GM18867 (cell line): Measurements from ENCODE around the gene RBMS3.

Experiments
- ATAC-seq: cut with Tn5 transposase; IDR thresholded peaks from one replicate; pipeline ENCODE4 v1.9.1; 2021; ENCODE audit warnings: mild to moderate bottlenecking, moderate library complexity; ENCODE audit not compliant: unreplicated experiment

The RBMS3 gene

GRCh38 chr3:29919571-29919970, 638.7 kb downstream of the RBMS3 start:
- no peak for ATAC-seq

- ATAC-seq = no peak
Observed at GRCh38 chr3:29922992-29923746, 642.3 kb downstream of the RBMS3 start.

GRCh38 chr3:29924783-29925561, 644.1 kb downstream of the RBMS3 start:
- ATAC-seq = no peak

GRCh38 chr3:29926378-29926777, 645.5 kb downstream of the RBMS3 start:
- ATAC-seq = no peak

GRCh38 chr3:29932696-29933325, 651.9 kb downstream of the RBMS3 start:
- no peak for ATAC-seq

- no peak for ATAC-seq
Observed at GRCh38 chr3:29933802-29934490, 653.1 kb downstream of the RBMS3 start.

- ATAC-seq = no peak
Observed at GRCh38 chr3:29934751-29935150, 653.9 kb downstream of the RBMS3 start.

- peak; percentile 92 for ATAC-seq
Observed at GRCh38 chr3:29936054-29936453, 655.2 kb downstream of the RBMS3 start.

- ATAC-seq = peak; percentile 80
Observed at GRCh38 chr3:29936766-29937165, 655.9 kb downstream of the RBMS3 start.

GRCh38 chr3:29937185-29937584, 656.3 kb downstream of the RBMS3 start:
- no peak for ATAC-seq

GRCh38 chr3:29940759-29941323, 660.0 kb downstream of the RBMS3 start:
- ATAC-seq = no peak

- ATAC-seq = no peak
Observed at GRCh38 chr3:29942297-29942696, 661.4 kb downstream of the RBMS3 start.

GRCh38 chr3:29949131-29949530, 668.3 kb downstream of the RBMS3 start:
- no peak for ATAC-seq

- no peak for ATAC-seq
Observed at GRCh38 chr3:29949940-29950616, 669.2 kb downstream of the RBMS3 start.

GRCh38 chr3:29952431-29952830, 671.6 kb downstream of the RBMS3 start:
- no peak for ATAC-seq

- ATAC-seq = no peak
Observed at GRCh38 chr3:29955413-29955812, 674.5 kb downstream of the RBMS3 start.

- ATAC-seq = no peak
Observed at GRCh38 chr3:29958816-29959215, 677.9 kb downstream of the RBMS3 start.

GRCh38 chr3:29971895-29972294, 691.0 kb downstream of the RBMS3 start:
- no peak for ATAC-seq

- ATAC-seq = no peak
Observed at GRCh38 chr3:29972320-29972993, 691.6 kb downstream of the RBMS3 start.

- ATAC-seq = no peak
Observed at GRCh38 chr3:29973763-29974162, 692.9 kb downstream of the RBMS3 start.
